ENCODE results near the gene RIPOR3. TPM values are rescaled to one million over a fixed set of nuclear protein-coding genes. Genes with fewer than 3 reads are reported as not detected.

RIPOR3 gene
- total and polyA plus RNA-seq, 9 of the 15 experiments (the other 6 are each of a cell fraction or from before 2014, with no cell fraction given) = 3.3 to 62.7 (median 21.4) TPM

DNA sequence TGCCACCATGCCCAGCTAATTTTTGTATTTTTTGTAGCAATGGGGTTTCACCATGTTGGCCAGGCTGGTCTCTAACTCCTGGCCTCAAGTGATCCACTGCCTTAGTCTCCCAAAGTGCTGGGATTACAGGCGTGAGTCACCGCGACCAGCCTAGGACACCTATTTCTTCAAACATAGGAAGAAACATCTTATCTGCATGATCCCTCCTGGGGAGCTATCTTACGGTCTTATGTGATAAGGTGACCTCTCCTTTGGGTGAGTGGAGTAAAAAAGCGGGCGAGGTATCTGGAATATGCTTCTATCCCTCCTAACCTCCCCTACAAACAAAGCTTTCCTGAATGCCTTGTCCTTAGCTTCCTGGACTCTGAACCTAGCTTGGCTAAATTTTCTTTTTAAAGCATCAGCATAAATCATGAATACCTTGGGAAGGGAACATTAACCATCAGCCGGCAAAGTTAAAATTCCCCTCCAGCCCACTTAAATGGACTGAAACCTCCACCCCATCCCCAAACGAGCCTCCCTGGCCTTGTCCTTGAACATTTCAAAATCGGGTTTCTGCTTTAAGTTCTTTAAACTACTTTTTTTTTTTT is 24.5 kb downstream of the RIPOR3 start (continued):
- TF ChIP-seq ZNF146 (CRISPR knock-in tag; IDR thresholded peaks at IDR 0.05; ENCODE audit: unreplicated experiment) (no peak), ZNF431 (CRISPR knock-in tag; IDR thresholded peaks at IDR 0.05) (no peak), PTBP1 (IDR thresholded peaks at IDR 0.05; ENCODE audit: low read depth, low read length) (no peak), IFI16 (CRISPR knock-in tag; IDR thresholded peaks at IDR 0.05) (no peak), ZNF778 (CRISPR knock-in tag; IDR thresholded peaks at IDR 0.05) (no peak), SMAD2 (IDR thresholded peaks at IDR 0.05; ENCODE audit: low read depth, low read length) (no peak), BHLHE40 (IDR thresholded peaks at IDR 0.05; ENCODE audit: low read length) (no peak)

- peaks cover 38% of the 10 kb centered on the region; the same call in 1 of the 2 replicates for H4K20me1 ChIP-seq (replicated peaks; ENCODE audit: control insufficient read depth, insufficient read depth, low read length)
- H3K4me3 ChIP-seq = no peak overlapping the region
- FAIRE-seq (peak; percentile 26), DNase-seq (ENCODE audit: extremely low read depth in 1 of 4, low spot score in 3 of 4) (peak in 1 of 4 experiments; percentile 4), ATAC-seq (no peak)
- ChIA-PET POLR2A (interaction anchor here (1.2 kb wide), 1 partner anchor 40 kb away, joined by 3 read pairs; no protein-coding TSS in a partner anchor), CTCF (ENCODE audit: low intra/inter-chr PET ratio) (interaction anchor here (1.3 kb wide), 1 partner anchor 80 kb away, joined by 8 read pairs; no protein-coding TSS in a partner anchor)
- 70% methylated on average over 11 of the region's 11 CpGs for WGBS (ENCODE audit: insufficient coverage, low coverage, missing lambda C conversion rate)
- no peak overlapping the region for H3K27ac ChIP-seq (ENCODE audit: extremely low read depth, low read depth, low read length)
- no TSS peak for BruUV-seq (replicated peaks)
- intact Hi-C loops (cut with micrococcal nuclease) = loop anchor here (5.0 kb wide), 2 partner anchors 48 to 78 kb away; no protein-coding TSS in a partner anchor
- peaks cover 49 to 56% of the 10 kb centered on the region in 2 experiments for H3K4me1 ChIP-seq (replicated peaks in 1 of 2; ENCODE audit: control insufficient read depth in 2 of 2, insufficient read depth in 2 of 2, low read length in 2 of 2)
- H3K9me1 ChIP-seq (ENCODE audit: control insufficient read depth, insufficient read depth, low read length) = peaks cover 5% of the 10 kb centered on the region
- peaks cover 35% of the 10 kb centered on the region; the same call in 2 of the 3 replicates for H3K36me3 ChIP-seq (ENCODE audit: control insufficient read depth, insufficient read depth, low read length)
- no peaks in the 10 kb centered on the region; a peak in 1 of 5 replicates for H3K27me3 ChIP-seq (ENCODE audit: control insufficient read depth in 2 of 2, insufficient read depth in 2 of 2, low read length in 2 of 2)
- in situ Hi-C loops (cut with MboI) = no loop called here
- no peak overlapping the region for H2AFZ ChIP-seq (ENCODE audit: low read depth, low read length)
- H3K9me3 ChIP-seq (replicated peaks; ENCODE audit: control insufficient read depth, insufficient read depth, low read depth, low read length) = no peaks in the 10 kb centered on the region
- no peak overlapping the region for H3K4me2 ChIP-seq (ENCODE audit: insufficient read depth, low read length)
- peaks cover 89% of the 10 kb centered on the region for H3K79me2 ChIP-seq (ENCODE audit: control insufficient read depth, insufficient read depth, low read length)
- H3K9ac ChIP-seq (ENCODE audit: insufficient read depth in 1 of 2, low read depth in 2 of 2, low read length in 2 of 2) = peak overlapping the region in 1 of 2 experiments; percentile 78; a peak in 2 of 4 replicates
- TF ChIP-seq MEIS2 (IDR thresholded peaks at IDR 0.05; ENCODE audit: partially characterized antibody) (peak; percentile 27), GTF2E2 (tag; IDR thresholded peaks at IDR 0.05) (no peak)
- TF ChIP-seq, protein P1, sequence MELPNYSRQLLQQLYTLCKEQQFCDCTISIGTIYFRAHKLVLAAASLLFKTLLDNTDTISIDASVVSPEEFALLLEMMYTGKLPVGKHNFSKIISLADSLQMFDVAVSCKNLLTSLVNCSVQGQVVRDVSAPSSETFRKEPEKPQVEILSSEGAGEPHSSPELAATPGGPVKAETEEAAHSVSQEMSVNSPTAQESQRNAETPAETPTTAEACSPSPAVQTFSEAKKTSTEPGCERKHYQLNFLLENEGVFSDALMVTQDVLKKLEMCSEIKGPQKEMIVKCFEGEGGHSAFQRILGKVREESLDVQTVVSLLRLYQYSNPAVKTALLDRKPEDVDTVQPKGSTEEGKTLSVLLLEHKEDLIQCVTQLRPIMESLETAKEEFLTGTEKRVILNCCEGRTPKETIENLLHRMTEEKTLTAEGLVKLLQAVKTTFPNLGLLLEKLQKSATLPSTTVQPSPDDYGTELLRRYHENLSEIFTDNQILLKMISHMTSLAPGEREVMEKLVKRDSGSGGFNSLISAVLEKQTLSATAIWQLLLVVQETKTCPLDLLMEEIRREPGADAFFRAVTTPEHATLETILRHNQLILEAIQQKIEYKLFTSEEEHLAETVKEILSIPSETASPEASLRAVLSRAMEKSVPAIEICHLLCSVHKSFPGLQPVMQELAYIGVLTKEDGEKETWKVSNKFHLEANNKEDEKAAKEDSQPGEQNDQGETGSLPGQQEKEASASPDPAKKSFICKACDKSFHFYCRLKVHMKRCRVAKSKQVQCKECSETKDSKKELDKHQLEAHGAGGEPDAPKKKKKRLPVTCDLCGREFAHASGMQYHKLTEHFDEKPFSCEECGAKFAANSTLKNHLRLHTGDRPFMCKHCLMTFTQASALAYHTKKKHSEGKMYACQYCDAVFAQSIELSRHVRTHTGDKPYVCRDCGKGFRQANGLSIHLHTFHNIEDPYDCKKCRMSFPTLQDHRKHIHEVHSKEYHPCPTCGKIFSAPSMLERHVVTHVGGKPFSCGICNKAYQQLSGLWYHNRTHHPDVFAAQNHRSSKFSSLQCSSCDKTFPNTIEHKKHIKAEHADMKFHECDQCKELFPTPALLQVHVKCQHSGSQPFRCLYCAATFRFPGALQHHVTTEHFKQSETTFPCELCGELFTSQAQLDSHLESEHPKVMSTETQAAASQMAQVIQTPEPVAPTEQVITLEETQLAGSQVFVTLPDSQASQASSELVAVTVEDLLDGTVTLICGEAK (IDR thresholded peaks at IDR 0.05) = 0 out of 2 replicates have a peak, but pooled peaks have one; percentile 18
- TF ChIP-seq, protein P1 (CRISPR knock-in tag; IDR thresholded peaks at IDR 0.05) = no peak
Measured at GRCh38 chr20:50664254-50664653, 27.1 kb downstream of the RIPOR3 start.

Data from K562 (cell line).